HG03060 (cell line): ENCODE measurements around the gene TRIP6.

Experiments
- ATAC-seq: cut with Tn5 transposase; IDR thresholded peaks from one replicate; pipeline ENCODE4 v1.9.1; 2021; ENCODE audit warnings: low read depth, moderate number of reproducible peaks; ENCODE audit not compliant: unreplicated experiment

TRIP6 gene

DNA sequence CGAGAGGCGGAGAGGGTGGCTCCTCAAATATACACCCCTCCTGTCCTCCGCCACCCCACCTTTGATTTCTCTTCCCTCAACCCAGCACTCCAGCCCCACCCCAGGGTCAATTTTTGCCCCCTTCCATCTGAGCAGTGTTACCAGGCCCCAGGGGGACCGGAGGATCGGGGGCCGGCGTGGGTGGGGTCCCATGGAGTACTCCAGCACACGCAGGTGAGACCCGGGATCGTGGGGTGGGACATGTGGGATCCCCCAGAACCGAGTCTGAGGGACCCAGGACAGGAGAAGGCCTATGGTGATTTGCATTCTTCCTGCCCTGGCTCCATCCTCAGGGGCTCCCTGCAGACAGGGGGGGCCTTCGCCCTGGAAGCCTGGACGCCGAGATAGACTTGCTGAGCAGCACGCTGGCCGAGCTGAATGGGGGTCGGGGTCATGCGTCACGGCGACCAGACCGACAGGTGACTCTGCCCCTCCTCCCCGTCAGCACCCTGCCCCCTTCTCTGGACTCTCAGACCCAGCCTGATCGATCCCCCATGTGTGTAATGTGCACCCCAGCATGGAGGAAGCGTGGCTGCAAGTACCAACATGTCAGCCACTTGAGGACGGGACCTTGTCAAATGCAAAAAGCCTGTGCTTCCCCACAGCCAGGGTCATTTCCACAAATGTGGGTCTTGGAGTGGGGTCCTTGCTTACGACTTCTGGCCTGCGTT, 744 bp downstream of the TRIP6 start:
- no peak for ATAC-seq

DNA sequence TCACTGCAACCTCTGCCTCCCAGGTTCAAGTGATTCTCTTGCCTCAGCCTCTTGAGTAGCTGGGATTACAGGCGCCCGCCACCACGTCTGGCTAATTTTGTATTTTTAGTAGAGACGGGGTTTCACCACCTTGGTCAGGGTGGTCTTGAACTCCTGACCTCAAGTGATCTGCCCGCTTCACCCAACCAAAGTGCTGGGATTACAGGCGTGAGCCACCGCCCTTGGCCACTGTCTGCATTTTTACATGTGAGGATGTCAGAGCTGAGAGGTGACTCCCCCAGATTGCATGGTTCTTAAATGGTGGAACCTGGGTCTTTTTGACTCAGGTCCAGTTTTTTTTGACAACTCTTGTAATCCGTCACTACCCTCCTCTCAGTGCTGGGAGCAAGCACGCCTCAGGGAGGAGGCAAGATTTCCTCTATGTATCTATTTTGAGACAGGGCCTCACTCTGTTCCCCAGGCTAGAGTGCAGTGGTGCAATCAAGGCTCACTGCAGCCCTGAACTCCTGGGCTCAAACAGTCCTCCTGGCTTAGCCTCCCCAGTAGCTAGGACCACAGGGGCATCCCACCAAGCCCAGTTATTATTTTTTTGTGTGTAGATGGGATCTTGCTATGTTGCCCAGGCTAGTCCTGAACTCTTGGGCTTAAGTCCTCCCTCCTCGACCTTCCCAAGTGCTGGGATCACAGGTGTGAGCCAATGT, 6.6 kb downstream of the TRIP6 start:
- no peak for ATAC-seq

DNA sequence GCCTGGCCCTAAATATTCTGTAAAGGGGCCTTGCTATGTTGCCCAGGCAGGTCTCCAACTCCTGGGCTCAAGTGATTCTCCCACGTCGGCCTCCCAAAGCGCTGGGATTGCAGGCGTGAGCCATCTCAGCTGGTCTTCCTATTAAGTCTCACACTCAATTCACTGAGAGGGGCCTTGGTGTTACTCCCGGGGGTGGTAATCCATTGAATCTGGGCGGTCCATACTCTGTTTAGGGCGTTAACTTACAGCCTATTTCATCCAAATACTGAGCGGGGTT, 7.1 kb downstream of the TRIP6 start:
- no peak for ATAC-seq

DNA sequence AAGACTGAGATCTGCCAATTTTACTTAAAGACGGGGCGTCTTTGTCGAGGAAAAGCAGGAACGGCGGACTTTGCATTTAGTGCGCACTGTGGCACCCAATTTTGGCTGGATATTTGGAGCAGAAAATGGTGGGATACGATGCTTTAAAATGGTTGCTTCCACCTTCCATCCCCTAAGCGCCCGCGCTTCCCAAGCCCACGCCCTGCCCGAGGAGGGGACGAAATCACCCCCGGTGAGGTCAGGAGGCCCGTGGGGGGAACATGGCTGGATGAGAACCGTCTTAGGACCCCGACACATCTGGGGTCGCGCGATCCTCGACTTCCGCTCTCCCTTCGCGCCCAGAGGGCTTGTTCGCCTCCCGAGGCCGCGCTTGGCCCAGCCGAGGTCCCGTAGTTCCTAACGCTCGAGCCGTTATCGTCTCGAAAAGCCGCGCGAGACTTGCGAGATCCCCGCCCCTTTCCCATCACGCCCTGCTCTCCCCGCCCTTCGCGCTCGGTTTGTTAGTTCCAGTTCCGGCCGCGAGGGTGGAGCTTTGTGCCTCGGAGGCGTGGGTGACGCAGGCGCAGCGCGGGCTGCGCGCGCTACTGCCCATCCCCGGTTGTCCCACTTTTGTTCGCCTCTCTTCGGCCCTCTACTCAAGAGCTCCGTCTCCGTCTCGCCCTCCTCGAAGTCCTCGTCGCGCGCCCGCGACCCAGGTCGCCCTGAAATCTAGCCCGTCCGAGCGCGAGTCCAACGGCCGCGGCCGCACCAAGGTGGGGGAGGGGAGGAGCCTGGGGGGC, 7.6 kb downstream of the TRIP6 start, which contains the start of gene SRRT:
Gene SRRT (plus strand): TSS at position 527 of the 779 bp plus-strand sequence. CDS start 488 bp downstream, outside the sequence.
- peak; percentile 63 for ATAC-seq

GRCh38 chr7:100875356-100875751, 8.2 kb downstream of the TRIP6 start:
- no peak for ATAC-seq

DNA sequence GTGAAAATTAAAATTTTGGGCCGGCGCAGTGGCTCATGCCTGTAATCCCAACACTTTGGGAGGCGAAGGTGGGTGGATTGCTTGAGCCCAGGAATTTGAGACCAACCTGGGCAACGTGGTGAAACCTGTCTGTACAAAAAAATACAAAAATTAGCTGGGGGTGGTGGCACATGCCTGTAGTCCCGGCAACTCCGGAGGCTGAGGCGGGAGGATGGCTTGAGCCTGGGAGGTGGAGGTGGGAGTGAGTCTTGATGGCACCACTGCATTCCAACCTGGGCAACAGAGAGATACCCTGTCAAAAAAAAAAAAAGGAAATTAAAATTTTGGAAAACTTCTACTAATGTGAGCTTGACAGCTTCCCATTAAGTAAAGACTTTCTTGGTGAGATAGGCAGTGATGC, 10.8 kb downstream of the TRIP6 start:
- ATAC-seq, result no peak

DNA sequence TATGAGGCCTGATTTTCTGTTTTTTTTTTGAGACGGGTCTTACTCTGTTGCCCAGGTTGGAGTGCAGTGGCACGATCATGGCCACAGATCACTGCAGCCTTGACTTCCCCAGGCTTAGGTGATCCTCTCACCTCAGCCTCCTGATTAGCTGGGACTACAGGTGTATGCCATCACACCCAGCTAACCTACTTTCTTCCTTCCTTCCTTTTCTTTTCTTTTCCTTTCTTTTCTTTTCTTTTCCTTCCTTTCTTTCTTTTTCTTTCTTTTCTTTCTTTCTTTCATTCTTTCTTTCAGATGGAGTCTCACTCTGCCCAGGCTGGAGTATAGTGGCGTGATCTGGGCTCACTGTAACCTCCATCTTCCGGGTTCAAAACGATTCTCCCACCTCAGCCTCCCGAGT, 11.5 kb downstream of the TRIP6 start:
- no peak for ATAC-seq

- ATAC-seq, result no peak
Observed at GRCh38 chr7:100879685-100880261, 12.6 kb downstream of the TRIP6 start.

DNA sequence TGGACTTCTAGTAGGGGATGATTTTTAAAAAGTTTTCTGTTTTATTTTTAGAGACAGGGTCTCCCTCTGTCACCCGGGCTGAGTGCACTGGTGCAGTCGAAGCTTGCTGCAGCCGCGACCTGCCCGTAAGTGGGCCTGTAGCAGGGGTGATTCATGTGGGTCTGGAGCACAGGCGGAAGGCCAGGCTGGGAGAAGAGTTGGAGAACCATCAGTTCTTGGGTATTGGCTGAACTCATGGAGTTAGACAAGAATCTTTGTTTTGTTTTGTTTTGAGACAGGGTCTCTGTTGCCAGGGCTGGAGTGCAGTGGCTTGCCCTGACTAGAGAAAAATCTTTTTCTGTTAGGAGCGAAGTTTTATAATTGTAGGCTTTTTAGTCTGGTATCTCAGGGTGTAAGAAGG, 13.5 kb downstream of the TRIP6 start:
- no peak for ATAC-seq

DNA sequence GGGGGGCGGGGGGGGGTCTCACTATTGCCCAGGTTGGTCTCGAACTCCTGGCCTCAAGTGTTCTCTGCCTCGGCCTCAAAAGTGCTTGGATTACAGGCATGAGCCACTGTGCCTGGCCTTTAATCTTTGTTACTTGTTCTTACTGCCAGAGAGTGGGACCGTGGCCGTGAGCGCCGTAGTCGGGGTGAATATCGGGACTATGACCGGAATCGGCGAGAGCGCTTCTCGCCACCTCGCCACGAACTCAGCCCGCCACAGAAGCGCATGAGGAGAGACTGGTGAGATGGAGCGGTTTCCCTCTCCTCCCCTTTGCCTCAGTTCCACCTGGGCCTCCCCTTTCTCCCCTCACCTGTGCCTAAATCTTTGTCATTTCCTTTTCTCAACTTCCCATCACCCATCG, 13.9 kb downstream of the TRIP6 start:
- no peak for ATAC-seq

GRCh38 chr7:100882201-100882600, 15.0 kb downstream of the TRIP6 start:
- no peak for ATAC-seq

DNA sequence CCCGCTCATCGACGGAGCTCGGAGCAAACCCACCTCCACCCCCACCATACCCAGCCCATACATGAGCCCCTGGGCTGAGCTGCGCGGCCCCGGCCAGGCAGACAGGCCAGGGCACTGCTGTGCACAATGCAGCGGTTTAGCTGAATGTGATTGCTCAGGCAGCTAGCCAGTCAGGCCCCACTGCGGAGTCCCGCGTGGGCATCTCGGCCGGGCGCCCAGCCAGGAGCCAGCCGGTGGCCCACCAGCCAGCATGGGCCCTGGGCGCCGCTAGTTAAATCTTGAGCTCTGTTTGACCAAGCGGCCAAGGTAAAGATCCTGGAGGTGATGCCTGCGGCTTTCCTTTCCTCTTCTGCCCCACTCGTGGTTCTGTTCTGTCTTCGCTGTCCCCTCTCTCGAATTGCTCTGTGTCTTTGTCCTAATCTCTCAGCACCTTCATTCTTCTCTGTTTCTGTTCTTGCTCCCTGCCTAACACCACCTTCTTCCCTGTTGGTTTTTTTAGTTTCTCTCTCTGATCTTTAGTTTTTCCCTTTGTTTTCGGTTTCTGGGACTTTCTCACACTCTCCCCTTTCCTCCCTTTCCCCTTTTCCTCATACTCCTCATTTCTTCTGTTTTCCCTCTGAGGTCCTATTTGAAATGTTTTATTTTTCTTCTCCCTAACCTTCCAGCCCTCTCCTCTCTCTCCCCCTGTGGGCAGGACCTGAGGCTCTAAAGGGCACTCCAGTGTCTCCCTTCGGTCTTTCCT, 15.8 kb downstream of the TRIP6 start:
- no peak for ATAC-seq

- ATAC-seq, result no peak
Observed at GRCh38 chr7:100884736-100885439, 17.7 kb downstream of the TRIP6 start.

DNA sequence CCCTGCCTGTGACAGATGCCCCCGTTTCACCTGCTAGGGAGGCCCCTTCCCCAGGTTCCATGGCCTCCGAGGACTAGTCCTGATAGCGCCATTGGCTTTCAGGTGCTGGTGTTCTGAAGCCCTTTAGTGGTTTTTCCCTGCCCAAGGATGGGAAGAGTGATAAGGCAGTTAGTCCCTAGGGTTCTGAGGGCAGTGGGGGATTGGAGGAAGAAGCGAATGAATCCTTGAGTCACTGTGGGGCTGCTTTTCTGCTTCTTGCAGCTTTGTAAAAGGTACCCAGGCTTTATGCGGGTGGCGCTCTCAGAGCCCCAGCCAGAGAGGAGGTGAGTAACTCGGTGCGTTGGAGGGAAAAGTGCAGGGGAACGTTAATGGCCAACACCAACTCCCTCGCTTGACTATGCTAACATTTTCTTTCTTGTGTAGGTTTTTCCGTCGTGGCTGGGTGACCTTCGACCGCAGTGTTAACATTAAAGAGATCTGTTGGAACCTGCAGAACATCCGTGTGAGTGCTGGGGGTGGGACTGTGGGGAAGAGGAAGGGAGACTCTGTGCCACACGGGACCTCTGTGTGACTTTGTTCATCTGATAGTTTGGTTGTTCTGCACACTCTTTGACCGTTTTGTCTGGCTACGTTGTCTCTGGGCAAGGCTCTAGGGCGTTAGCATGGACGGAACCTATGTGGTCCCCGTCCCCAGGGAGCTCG, 18.4 kb downstream of the TRIP6 start:
- ATAC-seq, result no peak

GRCh38 chr7:100886142-100886935, 19.2 kb downstream of the TRIP6 start:
- ATAC-seq, result no peak

DNA sequence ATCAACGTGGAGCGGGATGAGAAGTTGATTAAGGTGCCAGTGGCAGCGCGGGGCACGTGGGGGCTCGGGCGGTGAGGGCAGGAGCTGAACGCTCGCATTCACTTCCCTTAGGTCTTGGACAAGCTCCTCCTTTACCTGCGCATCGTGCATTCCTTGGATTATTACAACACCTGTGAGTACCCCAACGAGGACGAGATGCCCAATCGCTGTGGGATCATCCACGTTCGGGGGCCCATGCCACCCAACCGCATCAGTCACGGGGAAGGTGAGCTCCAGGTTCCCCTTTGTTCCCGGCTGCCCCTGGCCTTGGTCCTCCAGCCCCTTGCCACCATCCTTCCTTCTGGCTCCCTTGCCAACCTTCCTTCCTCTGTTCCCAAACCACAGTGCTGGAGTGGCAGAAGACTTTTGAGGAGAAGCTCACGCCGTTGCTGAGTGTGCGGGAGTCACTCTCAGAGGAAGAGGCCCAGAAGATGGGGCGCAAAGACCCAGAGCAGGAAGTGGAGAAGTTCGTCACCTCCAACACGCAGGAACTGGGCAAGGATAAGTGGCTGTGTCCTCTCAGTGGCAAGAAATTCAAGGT, 19.8 kb downstream of the TRIP6 start:
- no peak for ATAC-seq

GRCh38 chr7:100887516-100888290, 20.5 kb downstream of the TRIP6 start:
- no peak for ATAC-seq
